Fibroblast of skin of abdomen (primary cell): Measurements from ENCODE around the gene YPEL2. TPM values are rescaled to one million over a fixed set of nuclear protein-coding genes. Genes with fewer than 3 reads are reported as not detected.
"Not testable (repeated sequence)": the region's sequence is repeated elsewhere in the genome, so short reads cannot be mapped to it uniquely, and the experiment has no call there.

Experiments
- DNase-seq: peaks from one replicate; pipeline ENCODE4 v3.0.0-alpha.2; 2013
- polyA plus RNA-seq, 2 experiments: library from polyadenylated mRNA; unstranded; fragments of 120-200 nt; gene quantifications; one replicate each; pipeline ENCODE4 v1.2.1, GENCODE V29; 2013; ENCODE audit not compliant: insufficient read length in 2 of 2

YPEL2 gene, protein sequence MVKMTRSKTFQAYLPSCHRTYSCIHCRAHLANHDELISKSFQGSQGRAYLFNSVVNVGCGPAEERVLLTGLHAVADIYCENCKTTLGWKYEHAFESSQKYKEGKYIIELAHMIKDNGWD
- 2.9 TPM for polyA plus RNA-seq (2013, experiment 1 of 2; ENCODE audit: insufficient read length)
- 3.0 TPM for polyA plus RNA-seq (2013, experiment 2 of 2; ENCODE audit: insufficient read length)

DNA sequence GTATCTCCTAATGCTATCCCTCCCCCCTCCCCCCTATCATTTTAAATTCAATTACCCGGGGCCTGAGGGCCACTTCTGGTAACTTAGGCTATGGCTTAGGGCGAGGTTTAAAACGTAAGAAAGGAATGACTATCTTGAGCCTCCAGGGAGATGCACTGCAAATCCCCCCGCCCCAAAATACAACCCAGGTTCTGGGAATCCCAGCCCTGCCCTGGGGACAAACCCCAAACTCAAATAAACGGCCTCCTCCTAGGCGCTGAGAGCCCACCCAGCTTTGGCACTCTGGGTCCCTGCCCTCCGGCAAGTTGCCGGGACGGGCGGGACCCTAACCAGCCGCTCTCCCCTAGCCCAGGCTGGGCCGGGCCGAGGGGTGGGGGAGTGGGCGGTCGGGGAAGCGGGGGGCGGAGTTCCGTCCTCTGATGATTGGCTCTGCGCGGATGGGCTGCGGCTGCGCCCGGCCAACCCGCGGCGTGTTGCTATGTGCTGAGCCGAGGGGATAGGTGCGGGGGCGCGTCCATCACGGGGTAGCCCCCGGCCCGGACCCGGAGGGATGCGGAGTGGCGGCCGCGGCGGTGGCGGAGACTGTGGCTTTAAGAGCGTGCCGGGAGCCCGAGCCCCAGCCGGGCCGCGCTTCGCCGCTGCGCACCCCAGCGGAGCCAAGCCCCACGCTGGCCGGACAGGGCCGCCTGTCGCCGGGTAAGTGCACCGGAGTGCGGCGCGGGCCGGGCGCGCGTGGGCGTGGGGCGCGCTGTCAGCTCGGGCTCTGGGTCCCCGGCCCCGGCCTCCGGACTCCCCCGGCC, at the start of gene YPEL2:
TSS of gene YPEL2 (plus strand) at position 527 of the 800 bp plus-strand sequence. CDS start 21,755 bp downstream, outside the sequence.
- peak; percentile 97 for DNase-seq

DNA sequence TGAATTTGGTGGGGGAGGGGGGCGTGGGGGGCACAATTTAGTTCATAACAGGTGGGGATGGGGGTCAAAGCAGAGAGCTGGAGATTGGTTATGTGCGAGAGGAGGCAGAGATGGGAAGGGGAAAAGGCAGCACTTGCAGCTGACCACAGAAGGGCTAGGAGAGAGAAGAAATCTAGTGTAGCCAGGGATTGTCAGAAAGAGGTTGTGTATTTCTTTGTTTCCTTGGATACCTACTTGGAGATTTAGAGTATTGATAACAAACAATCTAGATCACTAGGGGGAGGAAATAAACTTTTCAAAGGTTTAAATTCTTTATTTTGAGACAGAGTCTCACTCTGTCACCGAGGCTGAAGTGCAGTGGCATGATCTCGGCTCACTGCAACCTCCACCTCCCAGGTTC, 47.1 kb upstream of the YPEL2 start:
- no peak for DNase-seq

DNA sequence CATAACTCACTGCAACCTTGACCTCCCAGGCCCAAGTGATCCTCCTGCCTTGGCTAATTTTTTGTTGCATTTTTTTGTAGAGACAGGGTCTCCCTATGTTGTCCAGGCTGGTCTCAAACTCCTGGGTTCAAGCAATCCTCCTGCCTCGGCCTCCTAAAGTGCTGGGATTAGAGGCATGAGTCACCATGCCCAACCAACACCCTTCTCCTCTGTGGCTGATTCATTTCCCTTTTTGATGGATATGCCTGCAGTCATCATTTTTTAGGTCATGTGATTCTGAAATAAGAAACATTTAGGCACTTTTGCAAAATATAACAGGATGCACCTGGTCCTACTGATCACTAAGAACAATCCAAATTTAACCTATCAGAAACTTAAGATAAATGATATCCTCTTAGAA, 44.0 kb upstream of the YPEL2 start:
- peak; percentile 16 for DNase-seq

DNA sequence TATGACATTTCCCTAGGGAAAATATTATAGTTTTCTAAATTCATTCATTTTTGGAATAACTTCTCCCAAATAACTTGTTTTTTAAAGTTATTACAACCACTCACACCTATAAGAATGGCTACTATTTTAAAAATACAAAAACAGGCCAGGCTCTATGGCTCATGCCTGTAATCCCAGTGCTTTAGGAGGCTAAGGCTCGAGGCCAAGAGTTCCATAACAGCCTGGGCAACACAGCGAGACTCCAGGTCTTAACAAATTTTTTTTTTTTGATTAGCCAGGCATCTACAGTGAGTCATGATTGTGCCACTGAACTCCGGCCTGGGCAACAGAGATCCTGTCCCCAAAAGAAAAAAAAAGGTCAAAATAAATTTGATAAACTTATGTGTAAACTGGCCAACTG, 43.6 kb upstream of the YPEL2 start:
- DNase-seq = no peak

DNA sequence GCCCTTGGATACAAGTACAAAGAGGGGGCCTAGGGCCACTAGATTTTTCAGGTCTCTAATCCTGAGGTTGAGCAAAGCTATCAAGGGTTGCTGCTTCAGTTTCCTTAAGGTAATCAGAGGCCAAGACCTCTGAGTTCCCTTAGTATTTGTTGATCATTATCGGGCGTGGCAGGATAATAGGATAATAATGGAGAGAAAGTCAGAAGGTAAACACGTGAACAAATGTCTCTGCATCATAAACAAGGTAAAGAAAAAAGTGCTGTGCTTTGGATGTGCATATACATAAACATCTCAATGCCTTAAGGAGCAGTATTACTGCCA, 41.5 kb upstream of the YPEL2 start:
- no peak for DNase-seq

DNA sequence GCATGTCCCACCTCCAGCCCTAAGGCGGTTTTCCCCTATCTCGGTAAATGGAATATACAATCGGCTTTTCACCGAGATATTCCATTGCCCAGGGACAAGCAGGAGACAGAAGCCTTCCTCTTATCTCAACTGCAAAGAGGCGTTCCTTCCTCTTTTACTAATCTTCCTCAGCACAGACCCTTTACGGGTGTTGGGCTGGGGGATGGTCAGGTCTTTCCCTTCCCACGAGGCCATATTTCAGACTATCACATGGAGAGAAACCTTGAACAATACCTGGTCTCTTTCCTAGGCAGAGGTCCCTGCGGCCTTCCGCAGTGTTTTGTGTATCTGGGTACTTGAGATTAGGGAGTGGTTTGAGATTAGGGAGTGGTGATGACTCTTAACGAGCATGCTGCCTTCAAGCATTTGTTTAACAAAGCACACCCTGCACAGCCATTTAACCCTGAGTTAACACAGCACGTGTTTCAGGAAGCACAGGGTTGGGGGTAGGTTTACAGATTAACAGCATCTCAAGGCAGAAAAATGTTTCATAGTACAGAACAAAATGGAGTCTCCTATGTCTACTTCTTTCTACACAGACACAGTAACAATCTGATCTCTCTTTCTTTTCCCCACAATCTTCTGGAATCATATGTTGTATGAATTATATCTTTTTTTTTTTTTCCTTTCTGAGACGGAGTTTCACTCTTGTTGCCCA, 41.0 kb upstream of the YPEL2 start:
- DNase-seq = not testable (repeated sequence)

DNA sequence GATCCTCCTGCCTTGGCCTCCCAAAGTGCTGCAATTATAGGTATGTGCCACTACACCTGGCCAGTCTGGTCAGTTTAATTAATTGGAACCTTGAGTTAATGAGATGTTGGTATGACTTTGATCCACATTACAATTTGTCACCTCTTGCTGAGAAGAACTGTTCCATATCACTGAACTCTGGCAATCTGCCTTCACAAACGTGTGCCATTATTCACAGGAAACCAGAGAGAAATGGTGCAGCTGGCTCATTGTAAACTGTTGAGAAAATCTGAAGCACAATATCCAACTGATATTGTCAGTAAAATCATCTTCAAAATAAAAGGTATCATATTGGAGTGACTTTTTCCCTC, 39.3 kb upstream of the YPEL2 start:
- DNase-seq = no peak

DNA sequence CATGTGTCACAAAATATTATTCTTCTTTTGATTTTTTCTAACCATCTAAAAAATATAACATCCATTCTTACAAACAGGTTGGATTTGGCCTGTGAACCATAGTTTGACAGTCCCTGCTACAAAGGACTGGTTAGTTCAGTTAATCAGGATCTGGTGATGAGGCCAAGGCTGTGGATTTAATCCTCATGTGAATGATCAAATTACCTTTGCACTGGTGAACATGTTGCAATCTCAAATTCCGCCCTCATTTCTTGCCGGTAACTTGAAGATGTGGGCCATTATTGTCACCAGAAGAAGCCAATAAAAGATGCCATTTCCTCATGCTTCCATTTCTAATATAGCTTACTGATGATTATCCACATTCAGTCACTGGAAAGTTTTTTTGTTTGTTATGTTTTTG, 35.3 kb upstream of the YPEL2 start:
- DNase-seq = no peak

DNA sequence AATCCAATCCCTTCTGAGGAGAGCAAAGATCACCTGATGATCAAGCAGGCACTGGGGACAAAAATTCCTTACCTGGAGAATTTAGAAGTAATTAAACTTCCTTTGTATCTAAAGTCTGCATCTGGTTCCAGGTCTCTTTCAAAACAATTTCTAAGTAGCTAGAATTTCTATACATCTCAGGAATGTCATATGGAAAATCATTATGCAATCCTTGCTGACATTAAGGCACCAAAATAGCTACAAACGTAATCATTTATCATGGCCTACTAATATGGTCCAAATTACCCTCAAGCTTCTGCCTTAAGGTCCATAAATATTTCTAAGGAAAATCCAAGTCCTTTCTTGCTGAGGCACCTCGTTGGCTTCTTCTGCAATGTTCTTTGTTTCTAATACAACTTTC, 32.9 kb upstream of the YPEL2 start:
- peak; percentile 38 for DNase-seq

DNA sequence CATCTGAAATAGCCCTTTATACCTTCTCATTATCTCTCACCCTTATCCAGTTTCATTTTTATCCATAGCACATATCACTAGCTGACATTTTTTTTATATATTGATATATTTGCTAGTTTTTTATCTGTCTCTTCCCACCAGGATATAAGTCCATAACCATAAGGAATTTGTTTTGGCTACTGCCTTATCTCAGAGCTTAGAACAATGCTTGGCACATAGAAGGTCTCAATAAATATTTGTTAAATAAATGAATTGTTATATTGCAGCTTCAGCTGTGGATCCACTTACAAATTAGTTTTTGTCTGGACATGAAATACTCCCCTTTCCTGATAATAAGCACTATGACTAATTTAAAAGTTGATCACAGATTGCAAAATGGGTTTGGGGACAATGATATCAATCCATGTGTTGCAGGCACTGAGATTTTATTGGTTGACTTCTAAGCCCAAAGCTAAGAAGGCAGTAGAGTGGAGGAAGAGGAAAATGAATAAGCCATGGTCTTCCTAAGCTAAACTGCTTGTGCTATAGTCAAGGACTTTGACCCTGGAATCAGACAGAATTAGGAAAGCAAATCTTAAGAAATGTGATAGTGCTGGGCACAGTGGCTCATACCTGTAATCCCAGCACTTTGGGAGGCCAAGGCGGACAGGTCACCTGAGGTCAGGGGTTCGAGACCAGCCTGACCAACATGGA, 31.9 kb upstream of the YPEL2 start:
- no peak for DNase-seq

DNA sequence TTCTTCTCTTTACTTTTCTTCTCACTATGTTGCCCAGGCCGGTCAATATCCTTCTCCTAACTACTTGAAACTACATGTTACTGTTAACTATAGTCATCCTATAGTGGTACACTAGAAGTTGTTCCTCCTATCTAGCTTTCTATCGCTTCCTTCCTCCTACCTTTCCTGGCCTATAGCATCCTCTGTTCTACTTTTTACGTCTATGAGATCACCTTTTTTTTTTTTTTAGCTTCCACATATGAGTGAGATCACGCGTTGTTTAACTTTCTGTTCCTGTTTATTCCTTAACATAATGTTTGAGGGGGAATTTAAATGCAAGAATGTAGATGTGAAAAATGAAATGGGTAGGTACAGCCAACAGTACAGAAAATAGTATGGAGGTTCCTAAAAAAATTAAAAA, 30.5 kb upstream of the YPEL2 start:
- DNase-seq = no peak

DNA sequence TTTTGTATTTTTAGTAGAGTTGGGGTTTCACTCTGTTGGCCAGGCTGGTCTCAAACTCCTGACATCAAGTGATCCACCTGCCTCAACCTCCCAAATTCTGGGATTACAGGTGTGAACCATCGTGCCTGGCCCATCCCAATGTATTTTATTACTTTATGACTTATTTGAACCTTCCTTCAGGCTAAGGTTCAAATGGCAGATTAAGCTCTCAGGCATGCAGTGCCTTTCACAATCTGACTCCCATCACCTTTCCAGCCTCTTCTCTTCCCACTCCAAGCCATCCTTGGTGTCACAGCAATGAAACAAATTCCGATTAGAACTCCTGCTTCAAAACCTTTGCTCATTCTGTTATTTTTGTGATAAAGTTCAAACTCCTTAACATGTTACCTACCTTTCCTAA, 26.6 kb upstream of the YPEL2 start:
- no peak for DNase-seq

DNA sequence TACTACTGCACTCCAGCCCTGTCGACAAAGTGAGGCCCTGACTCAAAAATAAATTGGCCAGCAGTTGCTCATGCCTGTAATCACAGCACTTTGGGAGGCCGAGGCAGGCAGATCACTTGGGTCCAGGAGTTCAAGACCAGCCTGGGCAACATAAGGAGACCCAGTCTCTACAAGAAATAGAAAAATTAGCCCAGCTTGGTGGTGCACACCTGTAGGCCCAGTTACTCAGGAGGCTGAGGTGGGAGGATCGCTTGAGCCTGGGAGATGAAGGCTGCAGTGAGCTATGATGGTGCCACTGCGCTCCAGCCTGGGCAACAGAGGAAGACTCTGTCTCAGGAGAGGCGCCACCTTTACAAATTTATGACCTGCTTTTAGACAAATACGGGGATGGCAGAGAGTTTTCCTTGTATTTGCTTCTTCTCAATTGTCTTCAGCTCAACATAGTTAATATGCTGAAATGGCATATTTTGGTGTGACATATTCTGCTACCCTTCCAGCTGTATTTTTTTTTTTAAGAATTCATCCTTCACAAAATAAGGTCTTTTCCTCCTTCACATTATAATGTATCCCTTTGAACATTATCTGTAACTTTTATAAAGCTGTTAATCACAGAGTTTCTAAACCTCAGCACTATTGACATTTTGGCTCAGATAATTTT, 21.1 kb upstream of the YPEL2 start:
- DNase-seq = no peak

DNA sequence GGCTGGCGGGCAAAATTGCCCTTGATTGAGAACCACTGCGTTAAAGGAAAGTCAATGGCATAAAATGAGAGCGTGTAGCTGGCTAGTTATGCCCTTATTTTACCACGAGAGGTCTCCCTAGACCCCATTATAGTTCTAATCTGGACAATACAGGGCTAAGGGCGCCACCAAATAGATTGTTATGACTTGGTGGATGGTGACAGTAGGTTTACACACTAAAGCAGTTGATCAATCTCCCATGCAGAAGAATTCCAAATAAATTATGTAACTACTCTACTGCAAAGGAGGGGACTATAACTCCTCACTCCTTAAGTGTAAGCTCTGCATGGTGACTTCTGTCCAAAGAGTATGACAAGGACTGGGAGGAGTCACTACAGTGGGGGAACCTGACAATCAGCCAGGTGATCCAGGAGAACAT, 20.4 kb upstream of the YPEL2 start:
- peak; percentile 57 for DNase-seq

DNA sequence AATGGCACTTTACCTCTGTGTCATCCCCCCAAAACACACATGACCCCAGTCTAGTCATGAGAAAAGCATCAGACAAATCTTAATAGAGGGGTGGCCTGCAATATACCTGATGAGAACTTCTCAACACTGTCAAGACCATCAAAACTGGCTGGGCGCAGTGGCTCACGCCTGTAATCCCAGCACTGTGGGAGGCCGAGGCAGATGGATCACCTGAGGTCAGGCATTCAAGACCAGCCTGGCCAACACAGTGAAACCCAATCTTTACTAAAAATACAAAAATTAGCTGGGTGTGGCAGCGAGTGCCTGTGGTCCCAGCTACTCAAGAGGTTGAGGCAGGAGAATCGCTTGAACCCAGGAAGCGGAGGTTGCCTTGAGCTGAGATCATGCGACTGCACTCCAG, 19.9 kb upstream of the YPEL2 start:
- not testable (repeated sequence) for DNase-seq

DNA sequence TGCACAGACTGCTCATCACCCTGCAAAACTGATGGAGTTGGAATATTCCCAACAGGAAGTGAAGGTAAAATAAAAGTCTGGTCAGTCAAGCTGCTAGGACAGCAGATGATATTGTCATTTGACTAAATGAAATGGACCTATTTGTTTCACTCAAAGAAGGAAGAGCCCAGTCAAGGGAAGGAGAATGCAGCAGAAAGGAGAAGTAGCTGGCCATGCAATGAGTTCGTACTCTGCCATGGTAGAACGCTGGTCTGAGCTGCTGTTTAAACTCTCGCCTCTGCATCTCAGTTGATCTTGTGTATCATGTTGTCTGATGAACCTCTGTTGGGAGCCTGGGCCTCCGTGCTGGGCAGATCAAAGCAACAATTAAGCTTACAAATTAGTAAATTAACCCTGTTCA, 15.6 kb upstream of the YPEL2 start:
- no peak for DNase-seq

DNA sequence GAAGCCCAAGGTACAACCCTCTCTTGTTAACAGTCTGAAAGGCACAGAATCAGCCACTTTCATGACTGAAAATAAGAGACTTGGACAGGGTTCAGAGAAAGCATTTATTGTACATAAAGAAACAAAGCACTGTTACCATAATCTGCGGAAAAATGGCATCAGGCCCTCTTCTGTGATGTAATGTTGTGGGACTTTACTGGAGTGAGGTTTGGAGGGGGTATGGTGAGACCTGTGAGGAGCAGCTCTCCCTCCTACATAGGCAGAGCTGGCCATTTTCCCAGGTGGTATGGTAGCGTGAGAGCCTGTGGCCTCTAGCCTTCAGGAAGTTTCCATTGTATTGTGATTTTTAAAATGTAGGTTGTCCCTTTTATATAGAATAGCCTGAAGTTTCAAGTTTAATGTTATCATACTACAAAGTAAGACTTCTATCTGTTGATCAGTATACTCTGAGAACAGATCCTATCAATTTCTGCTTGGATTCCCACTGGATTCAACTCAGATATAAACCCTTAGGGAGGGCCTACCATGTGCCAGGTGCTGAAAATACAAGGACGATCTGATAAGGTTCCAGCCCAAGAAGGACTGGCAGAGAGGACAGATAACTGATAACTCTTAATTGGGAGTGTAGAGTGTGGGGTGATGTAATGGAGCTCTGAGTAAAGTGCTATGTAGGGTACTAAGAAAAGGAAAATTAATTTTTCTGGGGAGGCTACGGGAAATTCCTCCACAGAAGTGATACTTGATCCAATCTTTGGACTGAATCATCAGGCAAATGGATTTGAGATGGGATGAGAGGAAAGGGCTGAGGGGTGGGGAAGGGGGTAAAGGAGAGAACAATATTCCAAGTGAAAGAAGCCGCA, 4.1 kb upstream of the YPEL2 start:
- no peak for DNase-seq

DNA sequence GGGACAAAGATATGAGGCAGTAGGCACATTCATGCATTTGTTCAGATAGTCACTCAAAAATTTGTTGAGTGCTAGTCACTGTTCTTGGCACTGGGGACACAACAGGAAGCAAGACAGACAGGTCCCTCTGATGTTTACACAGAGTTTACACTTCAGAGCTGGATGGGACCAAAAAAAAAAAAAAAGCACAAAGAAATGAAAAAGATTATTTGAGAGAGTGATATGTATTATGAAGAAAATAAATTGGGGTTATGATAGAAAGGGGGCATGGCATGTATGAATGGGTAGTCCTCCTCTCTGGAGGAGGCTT, 3.5 kb upstream of the YPEL2 start:
- no peak for DNase-seq

DNA sequence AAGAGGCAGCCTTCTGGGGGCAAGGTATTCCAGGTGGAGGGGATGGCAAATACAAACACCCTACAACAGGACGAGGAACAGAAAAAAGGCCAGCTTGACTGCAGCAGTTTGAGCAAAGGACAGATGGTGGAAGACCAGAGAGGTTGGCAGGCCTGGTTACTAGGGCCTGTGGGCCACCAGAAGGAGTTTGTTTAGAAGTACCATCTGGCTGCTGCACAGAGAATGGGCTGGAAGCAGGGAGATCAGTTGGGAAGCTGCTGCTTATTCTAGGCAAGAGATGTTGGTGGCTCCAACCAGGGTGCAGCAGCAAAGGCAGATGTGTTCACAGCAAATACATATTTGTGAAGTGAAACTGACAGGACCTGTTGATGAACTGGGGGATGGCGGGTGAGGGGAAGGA, 2.9 kb upstream of the YPEL2 start:
- no peak for DNase-seq

DNA sequence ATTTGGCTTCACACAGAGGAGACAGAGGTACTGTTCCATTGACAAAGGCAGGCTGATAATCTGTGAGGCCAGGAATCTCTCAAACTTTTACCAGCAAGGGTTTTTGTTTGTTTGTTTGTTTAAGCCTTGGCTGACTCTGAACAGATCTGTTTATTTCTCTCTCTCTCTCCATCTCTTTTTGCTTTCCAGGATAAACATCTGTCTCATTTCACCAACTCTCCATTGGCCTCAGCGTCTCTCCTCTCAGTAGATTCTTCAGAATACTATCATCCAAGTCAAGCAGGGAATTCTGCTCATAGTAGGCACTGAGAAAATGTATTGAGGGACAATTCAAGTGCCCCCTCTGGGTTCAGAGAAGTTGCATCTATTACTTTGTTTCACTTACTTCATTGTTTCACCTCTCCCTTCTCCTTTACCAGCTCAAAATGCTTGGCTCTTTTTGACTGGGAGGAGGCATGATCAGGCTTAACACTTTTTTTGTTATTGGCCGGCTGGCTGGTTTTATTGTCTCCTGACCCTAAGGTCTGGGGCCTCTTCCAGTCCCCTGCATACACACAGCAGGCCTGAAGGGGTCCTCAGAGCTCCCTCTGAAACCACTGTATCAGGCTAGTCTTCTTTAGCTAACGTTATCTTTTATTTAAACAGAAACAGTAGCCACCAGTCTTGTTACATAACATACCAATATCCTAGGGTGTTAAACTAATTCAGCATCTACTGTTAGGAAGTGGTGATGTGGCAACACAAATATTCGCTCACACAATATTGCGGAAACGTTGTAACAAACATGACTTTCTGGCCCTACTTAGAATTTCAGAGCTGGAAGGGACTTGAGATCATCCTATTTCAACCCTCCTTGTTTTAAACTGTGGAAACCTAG, 2.0 kb upstream of the YPEL2 start:
- peak; percentile 68 for DNase-seq
